HG02642 (cell line): ENCODE results near the gene RABGAP1L.
"Not testable (repeated sequence)": the region's sequence is repeated elsewhere in the genome, so short reads cannot be mapped to it uniquely, and the experiment has no call there.

Source experiments
- ATAC-seq: cut with Tn5 transposase; IDR thresholded peaks from one replicate; pipeline ENCODE4 v1.9.1; 2021; ENCODE audit warnings: mild to moderate bottlenecking; ENCODE audit not compliant: unreplicated experiment, poor library complexity

Gene RABGAP1L

GRCh38 chr1:174769961-174770549, 610.7 kb downstream of the RABGAP1L start:
- no peak for ATAC-seq

- no peak for ATAC-seq
Measured at GRCh38 chr1:174775621-174776020, 616.3 kb downstream of the RABGAP1L start.

GRCh38 chr1:174777262-174777661, 617.9 kb downstream of the RABGAP1L start:
- ATAC-seq, result no peak

- ATAC-seq, result no peak
Measured at GRCh38 chr1:174785510-174785909, 626.2 kb downstream of the RABGAP1L start.

GRCh38 chr1:174786358-174786757, 627.0 kb downstream of the RABGAP1L start:
- ATAC-seq, result no peak

GRCh38 chr1:174786760-174787159, 627.4 kb downstream of the RABGAP1L start:
- ATAC-seq, result peak; percentile 59

- ATAC-seq, result no peak
Measured at GRCh38 chr1:174788981-174789380, 629.7 kb downstream of the RABGAP1L start.

- ATAC-seq, result peak; percentile 79
Measured at GRCh38 chr1:174789399-174789798, 630.1 kb downstream of the RABGAP1L start.

- ATAC-seq, result no peak
Measured at GRCh38 chr1:174791863-174792262, 632.5 kb downstream of the RABGAP1L start.

GRCh38 chr1:174794861-174795260, 635.5 kb downstream of the RABGAP1L start:
- no peak for ATAC-seq

- no peak for ATAC-seq
Measured at GRCh38 chr1:174795806-174796205, 636.5 kb downstream of the RABGAP1L start.

- ATAC-seq, result no peak
Measured at GRCh38 chr1:174797398-174797797, 638.1 kb downstream of the RABGAP1L start.

- ATAC-seq, result no peak
Measured at GRCh38 chr1:174799136-174799479, 639.8 kb downstream of the RABGAP1L start.

GRCh38 chr1:174800216-174800851, 641.0 kb downstream of the RABGAP1L start:
- ATAC-seq, result no peak

GRCh38 chr1:174800876-174801275, 641.6 kb downstream of the RABGAP1L start:
- no peak for ATAC-seq

- no peak for ATAC-seq
Measured at GRCh38 chr1:174809755-174810280, 650.5 kb downstream of the RABGAP1L start.

- no peak for ATAC-seq
Measured at GRCh38 chr1:174812016-174812415, 652.7 kb downstream of the RABGAP1L start.

- ATAC-seq, result no peak
Measured at GRCh38 chr1:174812656-174813055, 653.3 kb downstream of the RABGAP1L start.

- ATAC-seq, result no peak
Measured at GRCh38 chr1:174815036-174815435, 655.7 kb downstream of the RABGAP1L start.

- no peak for ATAC-seq
Measured at GRCh38 chr1:174815474-174815908, 656.2 kb downstream of the RABGAP1L start.

- not testable (repeated sequence) for ATAC-seq
Measured at GRCh38 chr1:174816621-174817020, 657.3 kb downstream of the RABGAP1L start.

GRCh38 chr1:174818014-174818616, 658.8 kb downstream of the RABGAP1L start:
- peak; percentile 47 for ATAC-seq
